Measurements from ENCODE around the gene SYNGR4. TPM values are rescaled to one million over a fixed set of nuclear protein-coding genes. Genes with fewer than 3 reads are reported as not detected.

SYNGR4 gene
- total and polyA plus RNA-seq, 7 donors, result 0.04 TPM; not detected in 6

DNA sequence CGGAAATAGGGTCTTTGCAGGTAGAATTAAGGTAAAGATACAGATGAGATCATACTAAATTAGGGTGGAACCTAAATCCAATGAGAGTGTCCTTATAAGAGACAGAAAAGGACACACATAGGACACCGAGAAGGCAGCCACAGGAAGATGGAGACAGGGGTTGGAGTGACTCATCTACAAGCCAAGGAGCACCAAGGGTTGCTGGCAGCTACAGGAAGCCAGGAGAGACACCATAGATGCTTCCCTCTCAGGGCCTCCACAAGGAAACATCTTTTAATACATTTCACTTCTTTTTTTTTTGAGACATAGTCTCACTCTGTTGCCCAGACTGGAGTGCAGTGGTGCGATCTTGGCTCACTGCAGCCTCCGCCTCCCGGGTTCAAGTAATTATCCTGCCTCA, 10.5 kb upstream of the SYNGR4 start:
- WGBS, 3 donors, result 86 to 93% (median 90%) methylated on average over 5 of the region's 5 CpGs
- H3K36me3 ChIP-seq (ENCODE audit: insufficient read depth in 1 of 2, low read depth in 1 of 2), result peaks cover 0 to 3% of the 10 kb centered on the region in 2 donors
- intact Hi-C loops (cut with DNase I), result no loop called here
- no peaks in the 10 kb centered on the region for H3K27me3 ChIP-seq (ENCODE audit: insufficient read depth in 3 of 3, low read length in 2 of 3)
- TF ChIP-seq, protein P1, sequence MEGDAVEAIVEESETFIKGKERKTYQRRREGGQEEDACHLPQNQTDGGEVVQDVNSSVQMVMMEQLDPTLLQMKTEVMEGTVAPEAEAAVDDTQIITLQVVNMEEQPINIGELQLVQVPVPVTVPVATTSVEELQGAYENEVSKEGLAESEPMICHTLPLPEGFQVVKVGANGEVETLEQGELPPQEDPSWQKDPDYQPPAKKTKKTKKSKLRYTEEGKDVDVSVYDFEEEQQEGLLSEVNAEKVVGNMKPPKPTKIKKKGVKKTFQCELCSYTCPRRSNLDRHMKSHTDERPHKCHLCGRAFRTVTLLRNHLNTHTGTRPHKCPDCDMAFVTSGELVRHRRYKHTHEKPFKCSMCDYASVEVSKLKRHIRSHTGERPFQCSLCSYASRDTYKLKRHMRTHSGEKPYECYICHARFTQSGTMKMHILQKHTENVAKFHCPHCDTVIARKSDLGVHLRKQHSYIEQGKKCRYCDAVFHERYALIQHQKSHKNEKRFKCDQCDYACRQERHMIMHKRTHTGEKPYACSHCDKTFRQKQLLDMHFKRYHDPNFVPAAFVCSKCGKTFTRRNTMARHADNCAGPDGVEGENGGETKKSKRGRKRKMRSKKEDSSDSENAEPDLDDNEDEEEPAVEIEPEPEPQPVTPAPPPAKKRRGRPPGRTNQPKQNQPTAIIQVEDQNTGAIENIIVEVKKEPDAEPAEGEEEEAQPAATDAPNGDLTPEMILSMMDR (IDR thresholded peaks at IDR 0.05), result no peak
- DNase-seq (no peak), ATAC-seq (no peak)
- no peak overlapping the region for H3K4me3 ChIP-seq
- no peaks in the 10 kb centered on the region for H3K9me3 ChIP-seq
- H3K27ac ChIP-seq, result no peak overlapping the region
- no peaks in the 10 kb centered on the region for H3K4me1 ChIP-seq

DNA sequence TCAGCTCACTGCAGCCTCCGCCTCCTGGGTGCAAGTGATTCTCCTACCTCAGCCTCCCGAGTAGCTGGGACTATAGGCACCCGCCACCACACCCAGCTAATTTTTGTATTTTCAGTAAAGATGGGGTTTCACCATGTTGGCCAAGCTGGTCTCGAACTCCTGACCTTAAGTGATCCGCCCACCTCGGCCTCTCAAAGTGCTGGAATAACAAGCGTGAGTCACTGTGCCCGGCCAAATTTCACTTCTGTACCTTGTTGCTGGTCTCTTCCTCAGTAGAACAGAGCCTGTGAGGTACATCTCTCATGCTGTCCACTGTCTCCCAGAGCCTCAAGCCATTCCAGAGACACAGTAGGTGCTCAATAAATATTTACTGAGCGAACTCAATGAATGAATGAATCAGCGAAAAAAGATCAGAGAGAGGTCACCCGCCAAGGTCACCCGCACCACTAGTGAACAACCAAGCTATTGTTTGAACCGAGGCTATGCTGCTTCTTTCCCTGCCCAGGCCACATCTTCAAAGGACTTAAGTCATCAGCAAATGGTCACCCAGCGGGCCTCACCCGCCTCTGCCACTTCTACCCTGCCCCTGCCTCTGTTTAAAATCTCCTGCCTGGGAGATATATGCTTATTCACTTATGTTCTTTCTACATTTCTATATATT, 9.7 kb upstream of the SYNGR4 start:
- peaks cover 0 to 3% of the 10 kb centered on the region in 2 donors for H3K36me3 ChIP-seq (ENCODE audit: insufficient read depth in 1 of 2, low read depth in 1 of 2)
- DNase-seq (no peak), ATAC-seq (no peak)
- WGBS, 3 donors, result 90% methylated on average over 15 of the region's 15 CpGs
- no peaks in the 10 kb centered on the region for H3K4me1 ChIP-seq
- no peak overlapping the region for H3K4me3 ChIP-seq
- intact Hi-C loops (cut with DNase I), result no loop called here
- TF ChIP-seq, protein P1 (IDR thresholded peaks at IDR 0.05), result no peak
- no peak overlapping the region for H3K27ac ChIP-seq
- H3K9me3 ChIP-seq, result no peaks in the 10 kb centered on the region
- no peaks in the 10 kb centered on the region for H3K27me3 ChIP-seq (ENCODE audit: insufficient read depth in 3 of 3, low read length in 2 of 3)

DNA sequence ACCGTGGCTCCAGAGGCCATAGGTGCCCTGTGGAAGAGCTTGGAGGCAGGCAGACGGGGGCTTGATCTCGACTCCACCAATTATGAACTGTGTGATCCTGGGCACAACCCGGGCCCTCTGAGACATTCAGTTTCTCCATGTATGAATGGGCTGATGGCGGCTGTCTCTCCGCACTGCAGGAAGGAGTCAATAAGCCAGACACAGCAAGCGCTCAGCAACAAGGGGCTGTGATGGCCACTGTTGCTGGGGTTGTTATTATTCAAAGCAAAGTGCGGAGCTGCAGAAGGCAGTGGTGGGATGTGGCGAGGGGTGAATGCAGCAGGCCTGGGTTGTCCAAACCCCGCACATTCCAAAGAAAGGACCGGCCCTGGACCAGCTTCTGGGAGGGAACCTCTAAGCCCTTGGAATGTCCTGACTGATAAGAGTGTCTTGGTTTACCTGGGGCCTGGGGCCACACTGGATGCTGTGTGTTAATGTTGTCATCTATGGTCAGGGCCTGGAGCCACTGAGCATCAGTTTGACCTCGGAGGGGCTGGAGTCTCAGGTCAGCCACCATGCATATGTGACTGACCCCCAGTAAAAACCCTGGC, 8.7 kb upstream of the SYNGR4 start:
- TF ChIP-seq, protein P1 (IDR thresholded peaks at IDR 0.05), result no peak
- Histone ChIP-seq H3K4me1 (no peaks in the 10 kb centered on the region), H3K27ac (no peak overlapping the region), H3K27me3 (ENCODE audit: insufficient read depth in 3 of 3, low read length in 2 of 3) (no peaks in the 10 kb centered on the region), H3K36me3 (ENCODE audit: insufficient read depth in 1 of 2, low read depth in 1 of 2) (peaks cover 0 to 11% of the 10 kb centered on the region in 2 donors), H3K4me3 (no peak overlapping the region), H3K9me3 (no peaks in the 10 kb centered on the region)
- ATAC-seq (no peak), DNase-seq (no peak)
- intact Hi-C loops (cut with DNase I), result no loop called here
- WGBS, 3 donors, result 86 to 88% (median 87%) methylated on average over 12 of the region's 12 CpGs

DNA sequence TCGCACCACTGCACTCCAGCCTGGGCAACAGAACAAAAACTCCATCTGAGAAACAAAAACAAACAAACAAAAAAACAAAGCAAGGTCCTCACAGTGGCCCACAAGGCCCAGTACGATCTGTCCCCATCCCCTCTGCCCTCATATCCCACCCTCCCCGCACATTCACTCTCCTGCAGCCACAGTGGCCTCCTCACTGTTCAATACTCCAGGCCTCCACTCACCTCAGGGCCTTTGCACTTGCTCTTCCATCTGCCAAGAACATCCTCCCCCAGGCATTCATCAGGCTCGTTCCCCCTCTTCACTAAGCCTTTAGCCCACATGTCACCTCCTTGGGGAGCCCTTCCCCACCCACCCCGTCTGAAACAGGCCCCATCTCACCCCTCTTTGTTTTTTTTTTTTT, 5.0 kb upstream of the SYNGR4 start:
- Histone ChIP-seq H3K27ac (no peak overlapping the region), H3K9me3 (no peaks in the 10 kb centered on the region), H3K4me3 (no peak overlapping the region), H3K27me3 (ENCODE audit: insufficient read depth in 3 of 3, low read length in 2 of 3) (no peaks in the 10 kb centered on the region), H3K36me3 (ENCODE audit: insufficient read depth in 1 of 2, low read depth in 1 of 2) (peaks cover 0 to 20% of the 10 kb centered on the region in 2 donors), H3K4me1 (no peaks in the 10 kb centered on the region)
- ATAC-seq (no peak), DNase-seq (no peak)
- TF ChIP-seq, protein P1 (IDR thresholded peaks at IDR 0.05), result no peak
- 91 to 93% (median 92%) methylated on average over 5 of the region's 5 CpGs for whole genome bisulfite sequencing, 3 donors
- intact Hi-C loops (cut with DNase I), result no loop called here
